Measurements from ENCODE around the gene PDE6G.

GRCh38 chr17:81662002-81662401 lies 5.7 kb upstream of the PDE6G start:
- TF ChIP-seq CTCF (IDR thresholded peaks at IDR 0.05; ENCODE audit: low read depth, low read length, missing input control) (no peak), JUND (IDR thresholded peaks at IDR 0.05) (no peak), HNF4G (IDR thresholded peaks at IDR 0.05) (no peak), SP1 (IDR thresholded peaks at IDR 0.05) (no peak), TAF1 (conservative IDR thresholded peaks at IDR 0.05) (no peak)
